ENCODE data around the gene ARPC5L.

ARPC5L gene

GRCh38 chr9:124861342-124862229 lies at the start of gene ARPC5L, which contains the start of gene RPL35:
Gene ARPC5L, plus strand, starts transcription at chr9:124862130. Its CDS starts 7,161 bp downstream, at chr9:124869291.
Gene RPL35, minus strand, starts transcription at chr9:124861957. Its CDS starts 45 bp downstream, at chr9:124861912.
- peak; percentile 98 for DNase-seq (ENCODE audit: insufficient read length, low spot score)
- no peak for FAIRE-seq
- no peak for TF ChIP-seq CTCF (IDR thresholded peaks at IDR 0.05; ENCODE audit: insufficient read depth, missing control alignments)

- no peak for FAIRE-seq
- TF ChIP-seq CTCF (IDR thresholded peaks at IDR 0.05; ENCODE audit: insufficient read depth, missing control alignments): no peak
- no peak for DNase-seq (ENCODE audit: insufficient read length, low spot score)
Observed at GRCh38 chr9:124812441-124812876, 49.5 kb upstream of the ARPC5L start.

- no peak for TF ChIP-seq CTCF (IDR thresholded peaks at IDR 0.05; ENCODE audit: insufficient read depth, missing control alignments)
- DNase-seq (ENCODE audit: insufficient read length, low spot score) (no peak), FAIRE-seq (no peak)
Observed at GRCh38 chr9:124813041-124813440, 48.9 kb upstream of the ARPC5L start.

GRCh38 chr9:124813501-124814163 lies 48.3 kb upstream of the ARPC5L start:
- TF ChIP-seq CTCF (IDR thresholded peaks at IDR 0.05; ENCODE audit: insufficient read depth, missing control alignments): no peak
- DNase-seq (ENCODE audit: insufficient read length, low spot score) (no peak), FAIRE-seq (no peak)

- TF ChIP-seq CTCF (IDR thresholded peaks at IDR 0.05; ENCODE audit: insufficient read depth, missing control alignments): no peak
- FAIRE-seq (no peak), DNase-seq (ENCODE audit: insufficient read length, low spot score) (no peak)
Observed at GRCh38 chr9:124814164-124814535, 47.8 kb upstream of the ARPC5L start.

- DNase-seq (ENCODE audit: insufficient read length, low spot score) (no peak), FAIRE-seq (no peak)
- TF ChIP-seq CTCF (IDR thresholded peaks at IDR 0.05; ENCODE audit: insufficient read depth, missing control alignments): no peak
Observed at GRCh38 chr9:124815601-124816000, 46.3 kb upstream of the ARPC5L start.

Data from D721Med (cell line).